Progenitor cell of endocrine pancreas (in vitro differentiated cells): ENCODE measurements around the gene ABLIM2. TPM values are rescaled to one million over a fixed set of nuclear protein-coding genes. Genes with fewer than 3 reads are reported as not detected.
A peak's percentile ranks its signal among the peaks of the same experiment; 100 is the strongest.

Experiments used
- DNase-seq: peaks from one replicate; pipeline ENCODE4 v3.0.0; 2021; ENCODE audit warnings: low spot score; ENCODE audit not compliant: unreplicated experiment
- H3K27ac Mint-ChIP-seq: 2 replicates; pipeline ENCODE4 v1.8.0; 2021; ENCODE audit warnings: mild to moderate bottlenecking, moderate library complexity, mixed read lengths
- H3K27me3 Mint-ChIP-seq: 2 replicates; pipeline ENCODE4 v1.8.0; 2021; ENCODE audit warnings: mixed read lengths
- H3K36me3 Mint-ChIP-seq: 2 replicates; pipeline ENCODE4 v1.8.0; 2022; ENCODE audit warnings: mixed read lengths; ENCODE audit not compliant: insufficient read depth
- H3K4me1 Mint-ChIP-seq: 2 replicates; pipeline ENCODE4 v1.8.0; 2021; ENCODE audit warnings: low read depth, mixed read lengths
- H3K4me3 Mint-ChIP-seq: 2 replicates; pipeline ENCODE4 v1.8.0; 2021; ENCODE audit warnings: low read depth, mild to moderate bottlenecking, moderate library complexity, mixed read lengths
- H3K9me3 Mint-ChIP-seq: 2 replicates; pipeline ENCODE4 v1.8.0; 2021; ENCODE audit warnings: low read depth, mixed read lengths
- total RNA-seq: library from RNA; stranded (reverse); gene quantifications from 2 replicates; pipeline ENCODE4 v1.2.1, GENCODE V29; 2021
- TF ChIP-seq, protein P1 (sequence below): fragments of 200-600 bp; sonication (generic); IDR thresholded peaks from one replicate; pipeline ENCODE4 v1.5.0; 2021; ENCODE audit warnings: antibody characterized with exemption, mild to moderate bottlenecking; ENCODE audit not compliant: unreplicated experiment

Gene ABLIM2
- total RNA-seq, 1 donor from 2014 or later = 5.7 TPM

GRCh38 chr4:8112672-8113071, 45.9 kb downstream of the ABLIM2 start:
- H3K4me3 Mint-ChIP-seq = no peak overlapping the region
- peaks cover 14% of the 10 kb centered on the region for H3K4me1 Mint-ChIP-seq
- peaks cover 4% of the 10 kb centered on the region for H3K9me3 Mint-ChIP-seq
- TF ChIP-seq, protein P1, sequence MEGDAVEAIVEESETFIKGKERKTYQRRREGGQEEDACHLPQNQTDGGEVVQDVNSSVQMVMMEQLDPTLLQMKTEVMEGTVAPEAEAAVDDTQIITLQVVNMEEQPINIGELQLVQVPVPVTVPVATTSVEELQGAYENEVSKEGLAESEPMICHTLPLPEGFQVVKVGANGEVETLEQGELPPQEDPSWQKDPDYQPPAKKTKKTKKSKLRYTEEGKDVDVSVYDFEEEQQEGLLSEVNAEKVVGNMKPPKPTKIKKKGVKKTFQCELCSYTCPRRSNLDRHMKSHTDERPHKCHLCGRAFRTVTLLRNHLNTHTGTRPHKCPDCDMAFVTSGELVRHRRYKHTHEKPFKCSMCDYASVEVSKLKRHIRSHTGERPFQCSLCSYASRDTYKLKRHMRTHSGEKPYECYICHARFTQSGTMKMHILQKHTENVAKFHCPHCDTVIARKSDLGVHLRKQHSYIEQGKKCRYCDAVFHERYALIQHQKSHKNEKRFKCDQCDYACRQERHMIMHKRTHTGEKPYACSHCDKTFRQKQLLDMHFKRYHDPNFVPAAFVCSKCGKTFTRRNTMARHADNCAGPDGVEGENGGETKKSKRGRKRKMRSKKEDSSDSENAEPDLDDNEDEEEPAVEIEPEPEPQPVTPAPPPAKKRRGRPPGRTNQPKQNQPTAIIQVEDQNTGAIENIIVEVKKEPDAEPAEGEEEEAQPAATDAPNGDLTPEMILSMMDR = no peak
- H3K36me3 Mint-ChIP-seq = no peaks in the 10 kb centered on the region
- no peak overlapping the region for H3K27ac Mint-ChIP-seq
- DNase-seq = no peak
- H3K27me3 Mint-ChIP-seq = no peaks in the 10 kb centered on the region

DNA sequence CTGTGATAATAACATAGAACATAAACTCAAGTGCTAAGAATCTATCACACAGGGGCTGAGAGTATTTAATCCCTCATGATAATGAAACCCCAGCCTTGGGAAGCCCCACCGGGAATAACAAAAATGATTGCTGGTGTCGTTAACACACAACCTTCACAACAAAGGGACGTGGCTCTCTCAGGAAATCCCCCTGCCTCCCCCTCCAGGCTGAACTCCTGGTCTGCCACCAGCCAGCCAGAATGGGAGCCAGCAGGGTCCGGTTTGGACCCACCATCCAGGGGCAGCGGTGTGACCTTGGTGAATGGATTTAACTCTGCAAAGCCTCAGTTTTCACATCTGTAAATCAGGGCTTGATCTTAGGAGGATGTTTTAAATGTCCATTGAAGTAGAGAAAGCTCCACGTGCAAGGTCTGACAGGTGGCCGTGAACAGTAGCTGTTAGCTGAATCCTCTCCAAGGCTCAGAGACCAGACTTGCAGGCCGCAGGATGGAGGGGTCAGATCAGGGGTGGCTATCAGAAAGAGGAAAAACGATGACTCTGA, 46.5 kb downstream of the ABLIM2 start:
- no peak overlapping the region for H3K27ac Mint-ChIP-seq
- no peaks in the 10 kb centered on the region for H3K27me3 Mint-ChIP-seq
- H3K36me3 Mint-ChIP-seq = no peaks in the 10 kb centered on the region
- TF ChIP-seq, protein P1 = no peak
- H3K9me3 Mint-ChIP-seq = no peaks in the 10 kb centered on the region
- no peak overlapping the region for H3K4me3 Mint-ChIP-seq
- no peak for DNase-seq
- H3K4me1 Mint-ChIP-seq = peaks cover 14% of the 10 kb centered on the region

DNA sequence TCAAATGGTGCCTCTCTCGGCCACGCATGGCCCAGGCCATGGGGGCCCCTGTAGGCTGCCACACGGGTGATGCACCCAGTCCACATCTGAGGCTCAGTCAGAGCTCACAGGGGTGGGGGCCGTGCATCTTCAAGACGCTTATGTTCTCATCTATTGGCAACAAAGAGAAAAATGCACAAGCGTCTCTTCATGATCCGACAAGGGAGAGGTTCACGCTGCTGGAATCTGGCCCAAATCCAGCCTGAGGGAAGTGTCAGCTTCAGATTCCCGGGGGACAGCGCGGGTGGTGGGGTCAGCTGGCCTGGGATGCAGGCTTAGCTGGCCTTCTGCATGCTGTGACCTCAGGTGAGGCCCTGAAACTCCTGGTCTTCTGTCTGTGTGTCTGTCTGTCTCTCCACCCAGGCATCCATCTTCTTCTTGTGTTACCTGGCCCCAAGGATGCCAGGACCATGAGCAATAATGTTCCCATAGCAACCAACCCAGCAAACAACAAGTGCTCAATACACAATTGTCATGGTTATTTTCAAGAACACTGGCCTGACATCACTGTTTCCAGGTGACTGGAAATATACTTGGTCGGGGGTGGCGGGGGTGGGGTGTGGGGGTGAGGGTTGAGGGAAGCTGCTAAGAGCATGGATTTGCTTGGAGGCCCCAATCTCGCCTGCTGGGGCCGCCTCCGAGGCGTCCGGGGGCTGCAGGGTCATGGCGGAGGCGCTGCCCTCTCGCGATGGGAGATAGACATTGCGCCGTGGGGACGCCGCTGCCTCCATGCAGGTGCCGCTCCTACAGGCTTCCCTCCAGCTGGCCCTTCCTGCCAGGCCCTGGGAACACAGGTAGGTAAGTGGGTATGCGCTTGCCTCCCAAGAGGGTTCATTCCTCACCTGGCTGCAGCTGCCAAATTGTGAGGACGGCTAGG, 48.3 kb downstream of the ABLIM2 start:
- Mint-ChIP-seq H3K27me3 (peaks cover under 1% of the 10 kb centered on the region), H3K9me3 (no peaks in the 10 kb centered on the region), H3K4me1 (peaks cover 14% of the 10 kb centered on the region), H3K27ac (no peak overlapping the region), H3K36me3 (peaks cover 2% of the 10 kb centered on the region), H3K4me3 (no peak overlapping the region)
- TF ChIP-seq, protein P1 = peak; percentile 60
- DNase-seq = peak; percentile 26

- Mint-ChIP-seq H3K36me3 (peaks cover 2% of the 10 kb centered on the region), H3K4me1 (peaks cover 14% of the 10 kb centered on the region), H3K4me3 (no peak overlapping the region), H3K9me3 (no peaks in the 10 kb centered on the region), H3K27me3 (peaks cover 7% of the 10 kb centered on the region), H3K27ac (no peak overlapping the region)
- no peak for DNase-seq
- TF ChIP-seq, protein P1 = no peak
Measured at GRCh38 chr4:8109406-8110065, 49.1 kb downstream of the ABLIM2 start.

DNA sequence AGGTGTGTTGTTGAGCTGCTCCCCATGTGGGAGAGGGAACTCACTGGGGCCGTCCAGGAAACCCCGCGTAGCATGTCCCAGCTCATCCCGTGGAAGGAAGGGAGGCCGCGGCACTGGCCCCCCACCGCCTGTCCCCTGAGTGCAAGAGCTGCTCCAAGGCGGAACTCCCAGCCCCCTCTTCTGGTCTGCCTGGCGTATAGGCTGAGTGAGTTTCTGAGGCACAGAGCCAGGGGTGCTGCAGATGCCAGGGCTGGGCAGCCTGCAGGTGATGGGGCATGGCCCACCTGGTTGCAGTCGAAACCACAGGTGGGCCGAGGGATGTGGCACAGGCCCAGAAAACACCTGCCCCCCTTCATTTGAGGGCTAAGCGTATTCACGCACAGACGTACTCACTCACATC, 49.6 kb downstream of the ABLIM2 start:
- peaks cover 2% of the 10 kb centered on the region for H3K36me3 Mint-ChIP-seq
- no peaks in the 10 kb centered on the region for H3K9me3 Mint-ChIP-seq
- no peak overlapping the region for H3K27ac Mint-ChIP-seq
- H3K4me1 Mint-ChIP-seq = peaks cover 14% of the 10 kb centered on the region
- peaks cover 7% of the 10 kb centered on the region for H3K27me3 Mint-ChIP-seq
- TF ChIP-seq, protein P1 = no peak
- H3K4me3 Mint-ChIP-seq = no peak overlapping the region
- DNase-seq = no peak
